Activated naive CD4-positive, alpha-beta T cell treated with Interleukin-2 at 50 U/mL for 16 hours (primary cell): ENCODE results near the gene ADGRF3.
A peak's percentile ranks its signal among the peaks of the same experiment; 100 is the strongest.
"Not testable (repeated sequence)": the region's sequence is repeated elsewhere in the genome, so short reads cannot be mapped to it uniquely, and the experiment has no call there.

Experiments used
- DNase-seq: peaks from one replicate; pipeline ENCODE4 v3.0.0-alpha.2; 2020

ADGRF3 gene

DNA sequence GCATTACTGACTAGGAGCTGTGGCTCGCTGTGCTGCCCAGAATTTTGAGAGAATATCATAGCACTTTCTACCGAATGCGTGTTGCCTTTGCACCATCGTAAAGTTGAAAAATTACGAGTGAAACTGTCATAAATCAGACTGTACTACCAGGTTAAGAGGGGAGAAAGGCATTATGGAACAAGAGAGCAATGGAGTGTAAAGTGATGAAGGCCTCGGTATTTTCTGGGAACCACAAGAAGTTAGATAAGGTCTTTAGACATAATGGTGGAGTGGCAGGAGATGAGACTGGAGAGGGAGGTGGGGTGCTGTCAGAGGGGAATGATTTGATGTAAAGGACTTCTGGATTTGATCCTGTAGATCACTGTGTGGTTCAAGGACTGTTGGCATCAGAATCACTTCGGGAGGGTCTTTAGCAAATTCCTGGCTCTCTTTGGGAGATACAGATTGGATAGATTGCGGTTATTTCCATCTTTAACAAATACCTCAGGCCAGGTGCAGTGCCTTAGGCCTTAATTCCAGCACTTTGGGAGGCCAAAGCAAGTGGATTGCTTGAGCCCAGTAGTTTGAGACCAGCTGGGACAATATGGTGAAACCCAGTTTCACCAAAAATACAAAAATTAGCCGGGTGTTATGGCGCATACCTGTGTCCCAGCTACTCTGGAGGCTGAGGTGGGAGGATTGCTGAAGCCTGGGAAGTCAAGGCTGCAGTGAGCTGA is 4.9 kb upstream of the ADGRF3 start:
- no peak for DNase-seq

DNA sequence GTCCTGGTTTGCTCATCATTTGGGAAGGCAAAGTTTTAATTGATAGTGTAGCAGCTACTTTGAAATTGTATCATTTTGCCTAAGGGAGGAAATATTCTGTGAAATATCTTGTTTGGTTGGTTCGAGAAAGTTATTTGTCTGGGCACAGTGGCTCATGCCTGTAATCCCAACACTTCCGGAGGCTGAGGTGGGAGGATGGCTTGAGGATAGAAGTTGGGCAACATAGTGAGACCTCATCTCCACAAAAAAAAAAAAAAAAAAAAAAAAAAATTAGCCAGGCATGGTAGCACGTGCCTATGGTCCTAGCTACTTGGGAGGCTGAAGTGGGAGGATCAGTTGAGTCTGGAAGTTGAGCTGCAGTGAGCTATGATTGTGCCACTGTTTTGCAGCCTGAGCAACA is 3.1 kb upstream of the ADGRF3 start:
- DNase-seq = no peak

DNA sequence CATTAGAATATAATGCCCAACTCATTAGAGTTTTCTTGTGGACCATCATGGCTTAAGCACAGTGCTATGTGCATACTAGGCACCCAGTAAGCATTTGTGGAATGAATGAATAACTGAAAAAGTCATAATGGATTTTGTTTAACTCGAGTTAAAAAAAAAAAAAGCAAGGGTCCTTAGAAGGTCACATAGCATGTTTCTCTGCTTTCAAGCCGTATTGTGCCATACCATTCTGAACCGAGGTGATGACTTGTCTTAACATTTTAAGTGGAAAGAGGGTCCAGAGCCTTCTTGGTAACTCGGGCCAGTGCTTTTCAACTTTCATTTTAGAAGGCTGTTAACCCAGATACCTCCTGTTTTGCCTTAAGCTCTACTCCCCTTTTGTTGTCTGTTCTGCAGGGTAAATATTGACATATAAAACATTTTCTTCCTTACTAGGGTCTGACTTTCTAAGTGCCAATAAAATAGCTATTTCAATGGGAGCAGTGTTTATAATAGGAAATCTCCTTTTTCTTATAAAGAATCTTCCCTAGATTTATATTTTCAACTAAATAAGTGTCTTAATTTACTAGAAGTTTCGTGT is 787 bp upstream of the ADGRF3 start:
- no peak for DNase-seq

DNA sequence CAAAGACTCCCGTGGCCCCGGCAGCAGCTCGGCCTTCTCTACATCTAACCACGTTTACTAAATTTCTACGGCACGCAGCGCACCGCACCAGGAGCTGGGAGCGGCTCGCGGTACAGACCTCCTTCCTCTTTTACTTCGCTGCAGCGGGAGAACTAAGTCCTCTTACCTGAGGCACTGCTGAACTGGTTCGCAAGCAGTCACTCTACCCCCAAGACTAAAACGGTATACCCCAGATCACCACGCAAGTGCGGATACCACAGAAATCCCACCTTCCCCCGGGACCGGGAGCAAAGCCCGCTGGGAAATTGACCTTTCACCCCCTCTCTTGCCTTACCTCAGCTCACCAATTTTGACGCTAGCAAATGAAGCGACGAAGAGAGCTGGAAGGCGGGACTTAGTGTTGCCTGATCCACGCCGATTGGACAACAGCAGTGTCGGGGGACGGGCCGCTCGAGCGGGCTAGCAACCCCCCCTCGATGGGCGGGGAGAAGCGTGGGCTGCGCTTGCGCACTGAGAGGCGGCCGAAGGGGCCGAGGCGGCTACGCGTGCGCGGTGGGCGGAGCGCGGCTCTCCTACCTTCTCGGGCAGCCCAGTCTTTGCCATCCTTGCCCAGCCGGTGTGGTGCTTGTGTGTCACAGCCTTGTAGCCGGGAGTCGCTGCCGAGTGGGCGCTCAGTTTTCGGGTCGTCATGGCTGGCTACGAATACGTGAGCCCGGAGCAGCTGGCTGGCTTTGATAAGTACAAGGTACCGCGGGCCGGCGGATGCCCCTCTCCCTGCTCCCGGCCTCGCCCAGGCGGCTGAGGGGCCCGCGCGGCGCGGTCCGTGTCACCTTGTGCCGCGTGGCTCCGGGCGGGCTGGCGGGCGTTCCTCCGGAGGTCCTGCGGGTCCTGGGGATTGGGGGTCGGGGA is 790 bp downstream of the ADGRF3 start, which contains the start of gene SELENOI:
Gene SELENOI (plus strand): TSS at position 599 of the 909 bp plus-strand sequence. CDS start 90 bp downstream, at position 689.
- peak; percentile 99 for DNase-seq

DNA sequence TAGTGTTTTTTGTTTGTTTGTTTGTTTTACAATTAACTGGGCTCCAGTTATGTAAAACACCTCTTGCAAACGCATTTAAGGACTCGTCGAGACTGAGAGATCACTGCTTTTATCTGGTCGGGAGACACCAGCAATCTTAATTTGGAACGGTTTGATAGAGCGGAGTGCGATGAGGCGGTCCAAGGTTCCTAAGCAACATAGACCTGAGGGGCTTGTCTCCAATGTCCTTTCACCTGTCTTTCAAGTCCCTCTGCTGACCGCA is 1.4 kb downstream of the ADGRF3 start:
- DNase-seq = no peak

DNA sequence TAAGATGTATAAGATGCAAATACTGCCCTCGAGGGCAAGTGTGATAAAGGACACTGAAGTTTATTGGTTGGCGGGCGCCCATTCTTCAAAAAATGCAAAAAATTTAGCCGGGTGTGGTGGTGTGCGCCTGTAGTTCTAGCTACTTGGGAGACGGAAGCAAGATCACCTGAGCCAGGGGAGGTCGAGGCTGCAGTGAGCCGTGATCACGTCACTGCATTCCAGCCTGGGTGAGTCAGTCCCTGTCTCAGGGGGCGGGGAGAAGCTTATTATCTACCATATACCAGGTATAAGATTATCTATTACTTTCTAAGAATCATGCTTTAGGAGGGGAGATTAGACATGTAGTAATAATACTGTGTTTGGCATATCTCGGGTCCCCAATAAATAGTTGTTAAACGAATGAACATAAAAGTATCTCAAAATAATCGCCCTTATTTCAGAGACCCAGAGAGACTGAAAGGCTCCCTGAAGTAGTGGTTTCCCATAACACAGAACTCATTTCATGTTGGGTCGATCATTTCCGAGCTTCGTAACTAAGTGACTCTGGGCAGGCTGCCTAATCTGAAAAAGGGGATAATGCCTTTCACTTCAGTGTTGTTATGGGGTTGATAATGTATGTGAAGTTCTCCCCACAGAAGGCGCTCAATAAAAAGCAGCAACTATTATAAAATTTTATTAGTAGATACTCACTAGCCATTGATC is 1.9 kb downstream of the ADGRF3 start:
- peak; percentile 32 for DNase-seq

DNA sequence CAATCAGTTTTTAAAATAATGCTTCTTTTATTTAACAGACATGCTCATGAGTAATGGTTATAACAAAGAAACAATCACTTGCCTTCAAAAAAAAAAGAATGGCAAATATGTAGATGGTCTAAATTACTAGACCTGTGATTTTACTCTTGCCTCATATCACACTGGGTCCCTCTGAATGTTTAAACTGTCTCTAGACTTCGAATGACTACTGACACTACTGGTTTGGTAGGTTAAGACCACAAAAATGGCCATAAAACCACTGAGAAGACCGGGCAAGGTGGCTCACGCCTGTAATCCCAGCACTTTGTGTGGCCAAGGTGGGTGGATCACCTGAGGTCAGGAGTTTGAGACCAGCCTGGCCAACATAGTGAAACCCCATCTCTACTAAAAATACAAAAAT is 5.8 kb downstream of the ADGRF3 start:
- DNase-seq = no peak

DNA sequence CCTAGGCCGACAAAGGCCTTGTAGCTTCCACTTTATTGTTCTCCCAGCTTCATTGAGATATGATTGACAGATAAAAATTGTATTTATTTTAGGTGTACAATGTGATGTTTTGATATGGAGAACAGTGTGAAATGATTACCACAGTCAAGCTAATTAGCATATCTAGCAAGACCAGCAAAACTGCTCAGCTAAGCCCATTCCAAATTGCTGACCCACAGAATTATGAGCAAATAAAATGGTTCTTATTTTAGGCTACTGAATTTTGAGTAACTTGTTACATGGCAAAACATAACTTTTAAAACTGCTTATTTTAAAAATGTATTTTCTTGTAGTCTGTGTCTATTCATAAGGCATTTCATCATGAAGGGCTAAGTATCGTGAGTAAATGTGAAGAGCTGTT is 9.3 kb downstream of the ADGRF3 start:
- no peak for DNase-seq

DNA sequence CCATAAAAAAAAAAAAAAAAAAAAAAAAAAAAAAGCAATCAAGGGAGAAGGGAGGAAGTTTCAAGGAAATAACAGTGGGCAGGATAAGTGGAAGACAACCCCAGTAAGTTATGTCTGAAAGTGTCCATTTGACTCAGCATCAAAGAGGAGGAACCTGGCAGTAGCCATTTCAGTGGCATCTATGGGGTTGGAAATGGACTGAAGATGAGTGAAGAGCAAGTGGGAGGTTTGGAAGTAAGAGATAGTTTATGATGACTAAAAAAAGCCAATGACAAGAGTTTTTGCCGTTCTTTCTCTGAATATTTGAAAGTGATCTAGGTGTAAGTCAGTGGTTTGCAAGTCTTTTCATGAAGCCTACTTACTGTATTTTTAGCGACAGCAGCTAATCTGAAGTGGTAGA is 9.9 kb downstream of the ADGRF3 start:
- DNase-seq = no peak

DNA sequence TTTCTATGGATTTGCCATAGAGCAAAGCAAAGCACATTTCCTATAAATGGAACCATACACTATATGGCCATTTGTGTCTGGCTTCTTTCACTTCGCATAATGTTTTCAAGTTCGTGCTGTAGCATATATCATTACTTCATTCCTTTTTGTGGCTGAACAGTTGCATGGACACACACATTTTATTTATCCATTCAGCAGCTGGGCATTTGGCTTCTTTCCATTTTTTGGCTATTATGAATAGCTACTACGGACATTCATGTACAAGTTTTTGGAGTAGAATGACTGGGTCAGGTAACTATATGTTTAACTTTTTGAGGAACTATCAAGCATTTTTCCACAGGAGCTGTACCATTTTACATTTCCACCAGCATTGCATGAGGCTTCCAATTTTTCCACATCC is 11.4 kb downstream of the ADGRF3 start:
- DNase-seq = no peak

DNA sequence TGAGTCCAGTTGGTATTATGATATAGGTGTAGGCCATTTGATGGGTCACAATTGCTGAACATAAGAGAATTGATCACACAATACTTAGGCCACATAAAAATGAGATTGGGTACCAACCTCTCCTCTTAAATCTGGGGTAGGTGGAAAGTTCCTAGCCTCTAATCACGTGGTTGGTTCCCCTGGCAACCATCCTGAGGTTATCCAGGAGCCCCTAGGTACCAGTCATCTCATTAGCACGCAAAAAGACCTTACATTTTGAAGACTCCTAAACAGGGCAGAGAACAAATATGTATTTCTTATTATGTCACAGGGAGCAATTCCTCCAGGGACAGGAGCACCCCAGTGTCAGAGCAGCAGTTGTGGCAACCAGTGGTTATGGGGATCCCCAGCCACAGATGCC is 13.3 kb downstream of the ADGRF3 start:
- DNase-seq = no peak

DNA sequence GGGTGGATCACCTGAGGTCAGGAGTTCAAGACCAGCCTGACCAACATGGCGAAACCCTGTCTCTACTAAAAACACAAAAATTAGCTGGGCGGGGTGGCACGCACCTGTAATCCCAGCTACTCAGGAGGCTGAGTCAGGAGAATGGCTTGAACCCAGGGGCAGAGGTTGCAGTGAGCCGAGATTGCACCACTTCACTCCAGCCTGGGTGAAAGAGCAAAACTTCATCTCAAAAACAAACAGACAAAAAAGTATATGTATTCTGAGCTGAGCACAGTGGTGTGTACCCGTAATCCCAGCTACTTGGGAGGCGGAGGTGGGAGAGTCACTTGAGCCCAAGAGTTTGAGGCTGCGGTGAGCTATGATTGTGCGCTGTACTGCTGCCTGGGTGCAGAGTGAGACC is 15.3 kb downstream of the ADGRF3 start:
- DNase-seq = not testable (repeated sequence)

DNA sequence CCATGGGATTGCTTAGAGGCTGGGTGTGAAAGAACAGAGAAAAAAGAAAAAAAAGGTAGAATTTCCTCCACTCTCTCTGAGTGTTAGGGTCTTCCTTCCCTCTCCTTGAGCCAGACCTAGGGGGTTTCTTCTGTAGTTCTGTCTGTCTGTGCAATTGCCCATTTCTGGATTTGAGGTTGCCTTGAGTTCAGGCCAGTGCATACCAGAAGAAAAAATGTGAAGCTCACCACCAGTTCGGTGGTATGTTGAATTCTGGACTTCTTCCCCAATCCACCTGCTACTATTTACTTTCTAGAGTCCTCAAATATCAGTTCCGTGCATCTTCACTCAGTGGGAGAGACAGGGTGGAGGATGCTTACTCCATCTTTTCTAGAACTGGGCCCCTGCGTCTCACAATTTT is 16.0 kb downstream of the ADGRF3 start:
- DNase-seq = no peak

DNA sequence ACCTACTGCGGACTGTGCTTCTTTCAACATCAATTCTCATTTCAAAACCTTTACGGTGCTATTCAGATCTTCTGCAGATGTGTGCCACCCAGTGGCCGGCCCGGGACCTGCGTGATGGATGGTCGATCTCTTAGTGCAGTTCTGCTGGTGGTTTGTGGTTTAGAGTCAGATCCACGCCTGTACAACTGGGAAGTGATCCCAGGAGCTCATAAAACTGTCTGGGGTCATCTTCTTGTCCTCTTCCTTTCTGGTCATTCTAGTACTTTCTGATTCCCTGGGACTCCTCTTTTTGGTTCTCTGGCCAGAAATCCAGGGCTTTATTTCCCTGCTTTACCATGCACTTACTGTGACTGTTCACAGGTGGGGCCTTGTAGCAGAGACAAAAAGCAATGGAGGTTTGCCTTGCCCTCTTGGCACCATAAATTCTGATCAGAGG is 16.5 kb downstream of the ADGRF3 start:
- DNase-seq = peak; percentile 84

DNA sequence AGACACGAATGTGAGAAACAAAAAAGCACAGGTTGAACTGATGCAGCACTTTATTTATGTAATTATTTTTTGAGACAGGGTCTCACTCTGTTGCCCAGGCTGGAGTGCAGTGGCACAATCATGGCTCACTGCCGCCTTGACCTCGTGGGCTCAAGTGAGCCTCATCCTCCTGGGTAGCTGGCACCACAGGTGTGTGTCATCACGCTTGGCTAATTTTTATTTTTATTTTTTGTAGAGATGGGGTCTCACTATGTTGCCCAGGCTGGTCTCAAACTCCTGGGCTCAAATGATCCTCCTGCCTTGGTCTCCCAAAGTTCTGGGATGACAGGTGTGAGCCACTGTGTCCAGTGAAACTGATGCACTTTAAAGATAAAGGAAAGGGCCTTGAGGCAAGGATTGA is 17.5 kb downstream of the ADGRF3 start:
- not testable (repeated sequence) for DNase-seq

DNA sequence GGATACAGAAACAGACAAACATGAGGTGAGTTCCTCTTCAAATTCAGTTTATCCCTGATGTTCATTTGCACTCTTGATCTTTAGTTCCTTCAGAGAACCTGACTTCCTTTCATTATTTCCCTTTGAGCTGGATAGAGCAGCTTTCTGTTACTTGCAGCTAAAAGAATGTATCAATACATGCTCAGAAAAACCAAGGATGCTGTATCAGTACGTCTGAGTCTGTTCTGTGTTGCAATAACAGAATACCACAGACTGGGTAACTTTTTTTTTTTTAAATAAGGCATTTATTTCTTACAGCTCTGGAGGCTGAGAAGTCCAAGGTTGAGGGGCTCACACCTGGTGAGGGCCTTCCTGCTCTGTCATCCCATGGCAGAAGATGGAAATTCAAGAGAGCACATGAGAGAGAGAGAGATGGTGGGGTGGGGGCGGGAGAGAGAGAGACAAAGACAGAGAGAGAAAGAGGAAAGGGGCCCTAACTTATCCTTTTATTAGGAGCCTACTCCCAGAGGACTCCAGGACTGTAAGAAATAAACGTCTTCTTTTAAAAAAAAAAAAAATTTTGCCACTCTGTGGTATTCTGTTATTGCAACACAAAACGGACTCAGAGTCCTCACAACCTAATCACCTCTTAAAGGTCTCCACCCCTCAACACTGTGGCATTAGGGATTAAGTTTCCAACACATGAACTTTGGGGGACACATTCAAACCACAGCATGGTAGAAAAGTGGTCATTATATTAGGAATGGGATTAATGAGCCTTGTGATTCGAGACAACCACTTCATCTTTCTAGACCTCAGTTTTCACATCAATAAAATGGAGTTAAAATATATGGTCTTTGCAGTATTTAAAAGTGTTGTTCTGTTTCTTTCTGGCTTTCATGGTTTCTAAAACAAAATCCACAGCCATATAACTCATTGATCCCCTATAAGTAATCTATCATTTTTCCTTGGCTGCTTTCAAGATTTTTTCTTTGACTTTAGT is 19.0 kb downstream of the ADGRF3 start:
- no peak for DNase-seq

DNA sequence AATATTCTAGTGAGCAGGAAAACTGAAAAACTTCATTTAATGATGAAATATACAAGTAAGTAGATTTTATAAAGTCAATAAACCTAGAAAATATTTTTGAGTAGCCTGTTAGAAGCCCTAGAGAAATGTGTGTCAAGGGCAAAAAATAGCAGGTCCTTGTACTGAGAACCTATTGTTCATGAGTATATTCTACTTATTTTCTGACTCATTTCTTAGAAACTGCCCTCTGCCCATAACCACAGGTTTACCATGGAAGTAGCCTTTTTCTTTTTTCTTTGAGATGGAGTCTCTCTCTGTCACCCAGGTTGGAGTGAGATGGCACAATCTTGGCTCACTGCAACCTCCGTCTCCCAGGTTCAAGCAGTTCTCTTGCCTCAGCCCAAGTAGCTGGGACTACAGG is 20.1 kb downstream of the ADGRF3 start:
- no peak for DNase-seq

DNA sequence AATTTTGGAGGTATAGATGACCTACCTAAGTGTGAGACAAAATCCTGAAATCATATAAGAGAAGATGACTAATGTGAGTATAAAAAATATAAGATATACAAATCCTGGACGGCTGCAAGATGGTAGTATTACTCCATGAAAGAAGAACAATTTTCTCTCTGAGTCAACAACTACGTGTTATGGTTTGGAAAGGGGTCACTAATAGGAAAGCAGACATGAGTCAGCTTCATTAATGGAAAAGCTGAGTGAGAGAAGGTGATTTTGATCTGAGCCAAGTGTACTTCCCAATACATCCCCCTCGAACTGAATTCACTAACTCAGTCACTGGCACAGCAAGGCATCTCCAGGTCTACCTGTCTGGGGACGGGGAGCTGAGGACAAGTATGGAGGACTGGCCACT is 20.7 kb downstream of the ADGRF3 start:
- DNase-seq = no peak

DNA sequence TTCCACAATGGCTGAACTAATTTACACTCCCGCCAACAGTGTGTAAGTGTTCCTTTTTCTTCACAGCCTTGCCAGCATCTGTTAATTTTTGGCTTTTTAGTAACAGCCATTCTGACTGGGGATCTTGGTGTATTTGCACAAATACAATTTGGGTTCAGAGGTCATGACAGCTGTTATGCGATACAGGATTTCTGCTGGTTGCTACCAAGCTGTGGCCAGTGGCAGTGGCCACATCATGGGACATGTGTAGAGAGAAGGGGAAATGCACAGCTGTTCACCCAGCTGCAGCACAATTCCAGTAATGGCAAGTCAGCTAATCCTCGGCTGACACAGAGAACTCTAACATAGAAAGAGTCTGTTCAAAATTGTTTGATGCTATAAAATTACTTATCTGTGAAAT is 21.7 kb downstream of the ADGRF3 start:
- no peak for DNase-seq

DNA sequence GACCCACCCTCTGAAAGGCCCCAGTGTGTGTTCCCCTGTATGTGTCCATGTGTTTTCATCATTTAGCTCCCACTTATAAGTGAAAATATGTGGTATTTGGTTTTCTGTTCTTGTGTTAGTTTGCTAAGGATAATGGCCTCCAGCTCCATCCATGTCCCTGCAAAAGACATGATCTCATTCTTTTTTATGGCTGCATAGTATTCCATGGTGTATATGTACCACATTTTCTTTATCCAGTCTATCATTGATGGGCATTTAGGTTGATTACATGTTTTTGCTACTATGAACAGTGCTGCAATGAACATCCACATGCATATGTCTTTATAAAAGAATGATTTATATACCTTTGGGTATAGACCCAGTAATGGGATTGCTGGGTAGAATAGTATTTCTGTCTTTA is 22.1 kb downstream of the ADGRF3 start:
- not testable (repeated sequence) for DNase-seq

DNA sequence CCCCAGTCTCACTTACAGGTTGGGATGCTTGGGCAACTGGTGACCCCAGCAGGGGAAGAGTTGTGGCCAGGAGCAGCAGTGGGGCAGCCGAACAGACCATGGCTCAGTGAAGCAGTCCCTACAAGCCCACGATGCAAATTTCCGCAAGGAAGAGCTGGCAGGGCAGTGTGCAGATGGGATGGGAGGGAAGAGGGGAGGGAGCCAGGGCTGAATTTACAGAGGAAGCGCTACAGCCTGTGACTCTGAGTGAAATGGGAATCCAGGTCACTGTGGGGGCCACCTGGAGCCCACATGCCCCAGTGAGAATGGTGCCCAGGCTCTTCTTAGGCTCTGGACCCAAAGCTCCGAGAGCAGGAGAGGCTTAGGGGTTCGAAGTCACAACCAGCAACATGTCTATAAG is 27.6 kb downstream of the ADGRF3 start:
- no peak for DNase-seq
